GM12872 (cell line): ENCODE data around the gene CD248.

Experiments used
- CTCF ChIP-seq: IDR thresholded peaks from 3 replicates; pipeline ENCODE4 v1.5.1; 2011; ENCODE audit warnings: low read depth, mild to moderate bottlenecking, low read length, moderate library complexity; ENCODE audit not compliant: insufficient read depth

The CD248 gene

GRCh38 chr11:66268952-66269905, 47.6 kb downstream of the CD248 start:
- peak; percentile 19; the same call in 2 of the 3 replicates for TF ChIP-seq CTCF

GRCh38 chr11:66268244-66268951, 48.4 kb downstream of the CD248 start, which contains the start of gene RAB1B:
Gene RAB1B, plus strand, starts transcription at chr11:66268639. Its CDS starts 41 bp downstream, at chr11:66268680.
- no peak for TF ChIP-seq CTCF

- 0 out of 3 replicates have a peak, but pooled peaks have one; percentile 12 for TF ChIP-seq CTCF
Observed at GRCh38 chr11:66267379-66268243, 49.2 kb downstream of the CD248 start.

- no peak for TF ChIP-seq CTCF
Observed at GRCh38 chr11:66267039-66267378, 49.8 kb downstream of the CD248 start.

GRCh38 chr11:66266378-66267038, 50.3 kb downstream of the CD248 start:
- TF ChIP-seq CTCF, result no peak

- no peak for TF ChIP-seq CTCF
Observed at GRCh38 chr11:66265531-66266377, 51.1 kb downstream of the CD248 start.
